ENCODE data around the gene ZNF678. TPM values are rescaled to one million over a fixed set of nuclear protein-coding genes. Genes with fewer than 3 reads are reported as not detected.
"Not testable (repeated sequence)": the region's sequence is repeated elsewhere in the genome, so short reads cannot be mapped to it uniquely, and the experiment has no call there.

Gene ZNF678
- total and polyA plus RNA-seq, 12 donors = 0.75 to 4.7 (median 3.2) TPM

- TF ChIP-seq CTCF (IDR thresholded peaks at IDR 0.05) = no peak
- Histone ChIP-seq H3K27ac (no peak overlapping the region), H3K9me3 (peaks cover 0 to 100% (median 45%) of the 10 kb centered on the region in 11 donors), H3K36me3 (no peaks in the 10 kb centered on the region), H3K4me3 (no peak overlapping the region), H3K4me1 (no peaks in the 10 kb centered on the region), H3K27me3 (no peaks in the 10 kb centered on the region)
- WGBS, 2 donors = 94 to 97% methylated on average over 1 of the region's 1 CpG
- no peak for DNase-seq
- intact Hi-C loops (cut with DNase I) = no loop called here
- no peak for ATAC-seq
Measured at GRCh38 chr1:227673441-227673840, 110.1 kb downstream of the ZNF678 start.

- DNase-seq (no peak), ATAC-seq (no peak)
- Histone ChIP-seq H3K4me1 (no peaks in the 10 kb centered on the region), H3K27ac (no peak overlapping the region), H3K36me3 (no peaks in the 10 kb centered on the region), H3K27me3 (no peaks in the 10 kb centered on the region), H3K9me3 (peaks cover 0 to 100% (median 33%) of the 10 kb centered on the region in 11 donors), H3K4me3 (no peak overlapping the region)
- TF ChIP-seq CTCF (IDR thresholded peaks at IDR 0.05) = no peak
- 84 to 87% methylated on average over 8 of the region's 8 CpGs for WGBS, 2 donors
- intact Hi-C loops (cut with DNase I) = no loop called here
Measured at GRCh38 chr1:227685807-227686206, 122.5 kb downstream of the ZNF678 start.

- H3K27ac ChIP-seq = no peak overlapping the region
- H3K27me3 ChIP-seq = no peaks in the 10 kb centered on the region
- no peak overlapping the region for H3K4me3 ChIP-seq
- H3K9me3 ChIP-seq = peaks cover 0 to 59% (median 20%) of the 10 kb centered on the region in 11 donors
- TF ChIP-seq CTCF (IDR thresholded peaks at IDR 0.05) = no peak
- no peaks in the 10 kb centered on the region for H3K4me1 ChIP-seq
- H3K36me3 ChIP-seq = no peaks in the 10 kb centered on the region
- 88 to 91% methylated on average over 3 of the region's 3 CpGs for WGBS, 2 donors
- no peak for DNase-seq
- intact Hi-C loops (cut with DNase I) = no loop called here
- ATAC-seq = no peak
Measured at GRCh38 chr1:227697321-227697864, 134.0 kb downstream of the ZNF678 start.

- H3K4me1 ChIP-seq; DNase-seq; intact Hi-C loops (cut with DNase I); H3K27me3 ChIP-seq; H3K27ac ChIP-seq; H3K4me3 ChIP-seq; ATAC-seq; H3K36me3 ChIP-seq: not testable (repeated sequence)
- H3K9me3 ChIP-seq = peaks cover 0 to 66% (median 11%) of the 10 kb centered on the region in 11 donors
- 76% methylated on average over 1 of the region's 1 CpG for WGBS, 2 donors
Measured at GRCh38 chr1:227701631-227702030, 138.3 kb downstream of the ZNF678 start.

GRCh38 chr1:227707846-227708245 lies 144.5 kb downstream of the ZNF678 start:
- Histone ChIP-seq H3K4me1 (no peaks in the 10 kb centered on the region), H3K27me3 (peaks cover 0 to 3% (median 0%) of the 10 kb centered on the region in 7 donors), H3K9me3 (peaks cover 0 to 30% (median 0%) of the 10 kb centered on the region in 11 donors), H3K4me3 (no peak overlapping the region), H3K36me3 (no peaks in the 10 kb centered on the region), H3K27ac (no peak overlapping the region)
- no peak for DNase-seq
- WGBS, 2 donors = 41 to 47% methylated on average over 1 of the region's 1 CpG
- ATAC-seq = no peak
- TF ChIP-seq CTCF (IDR thresholded peaks at IDR 0.05) = no peak
- intact Hi-C loops (cut with DNase I) = loop anchor here in 1 of 10 donors (2.0 kb wide), 1 partner anchor 27 kb away; no protein-coding TSS in a partner anchor
